ENCODE results near the gene CHI3L2. TPM values are rescaled to one million over a fixed set of nuclear protein-coding genes. Genes with fewer than 3 reads are reported as not detected.
A peak's percentile ranks its signal among the peaks of the same experiment; 100 is the strongest.

Gene CHI3L2
- total and polyA plus RNA-seq, 8 donors: 0.33 to 222 (median 0.56) TPM

- Histone ChIP-seq H3K9me3 (no peaks in the 10 kb centered on the region), H3K27ac (peak overlapping the region; percentile 80 to 98)
- ATAC-seq: peak; percentile 78
These were observed 23.1 kb upstream of the CHI3L2 start for GRCh38 chr1:111204201-111204982.

GRCh38 chr1:111204983-111205713 is 22.4 kb upstream of the CHI3L2 start:
- H3K27ac ChIP-seq: peak overlapping the region; percentile 80 to 98
- DNase-seq (no peak), ATAC-seq (no peak)
- peak overlapping the region in 1 of 2 donors; percentile 75 for H3K4me3 ChIP-seq
- H3K9me3 ChIP-seq: no peaks in the 10 kb centered on the region
- no peaks in the 10 kb centered on the region for H3K27me3 ChIP-seq
- peaks cover 23 to 62% of the 10 kb centered on the region in 2 donors for H3K4me1 ChIP-seq
- TF ChIP-seq CTCF (IDR thresholded peaks at IDR 0.05): no peak
- intact Hi-C loops (cut with DNase I): no loop called here
- no peaks in the 10 kb centered on the region for H3K36me3 ChIP-seq

More at GRCh38 chr1:111204201-111204982, 23.1 kb upstream of the CHI3L2 start:
- Histone ChIP-seq H3K36me3 (no peaks in the 10 kb centered on the region), H3K4me3 (peak overlapping the region; percentile 66 to 75), H3K27me3 (no peaks in the 10 kb centered on the region), H3K4me1 (peaks cover 27 to 70% of the 10 kb centered on the region in 2 donors)
- intact Hi-C loops (cut with DNase I): no loop called here
- no peak for TF ChIP-seq CTCF (IDR thresholded peaks at IDR 0.05)
- peak; percentile 27 to 96 (median 72) for DNase-seq

GRCh38 chr1:111205714-111206050 is 21.8 kb upstream of the CHI3L2 start:
- ATAC-seq (no peak), DNase-seq (no peak)
- Histone ChIP-seq H3K4me1 (peaks cover 22 to 58% of the 10 kb centered on the region in 2 donors), H3K36me3 (no peaks in the 10 kb centered on the region), H3K9me3 (no peaks in the 10 kb centered on the region), H3K4me3 (no peak overlapping the region), H3K27me3 (no peaks in the 10 kb centered on the region), H3K27ac (peak overlapping the region; percentile 80 to 98)
- intact Hi-C loops (cut with DNase I): no loop called here
- TF ChIP-seq CTCF (IDR thresholded peaks at IDR 0.05): no peak

- H3K4me1 ChIP-seq: peaks cover 0 to 46% of the 10 kb centered on the region in 2 donors
- H3K9me3 ChIP-seq: no peaks in the 10 kb centered on the region
- ATAC-seq (no peak), DNase-seq (no peak)
- no peaks in the 10 kb centered on the region for H3K36me3 ChIP-seq
- intact Hi-C loops (cut with DNase I): no loop called here
- no peak overlapping the region for H3K27ac ChIP-seq
- no peak overlapping the region for H3K4me3 ChIP-seq
- no peaks in the 10 kb centered on the region for H3K27me3 ChIP-seq
- no peak for TF ChIP-seq CTCF (IDR thresholded peaks at IDR 0.05)
These were observed 18.6 kb upstream of the CHI3L2 start for GRCh38 chr1:111208921-111209320.

GRCh38 chr1:111209622-111210021 is 17.9 kb upstream of the CHI3L2 start:
- TF ChIP-seq CTCF (IDR thresholded peaks at IDR 0.05): no peak
- Histone ChIP-seq H3K4me1 (peaks cover 0 to 48% of the 10 kb centered on the region in 2 donors), H3K9me3 (no peaks in the 10 kb centered on the region), H3K27me3 (no peaks in the 10 kb centered on the region), H3K4me3 (no peak overlapping the region), H3K36me3 (no peaks in the 10 kb centered on the region), H3K27ac (no peak overlapping the region)
- ATAC-seq (no peak), DNase-seq (no peak)
- intact Hi-C loops (cut with DNase I): no loop called here
